ENCODE measurements around the gene UBE4B. TPM values are rescaled to one million over a fixed set of nuclear protein-coding genes. Genes with fewer than 3 reads are reported as not detected.

UBE4B gene
- polyA plus RNA-seq, result 10 to 100 TPM in 3 of 4 donors, 1 to 10 TPM in 1; 8.6 to 47.3 (median 19.8) TPM
- long read RNA-seq, donor 1, result 0 reads
- long read RNA-seq, donor 2, result 0 reads
- long read RNA-seq, donor 3, partial matches to known transcripts, result 12 of 12 reads
- long read RNA-seq, donor 3, other reads (novel, unspliced or antisense), result 0 of 12 reads
- long read RNA-seq, donor 4, result 0 reads
- long read RNA-seq, donor 5, result 0 reads
- long read RNA-seq, donor 6, partial matches to known transcripts, result 11 of 12 reads
- long read RNA-seq, donor 6, other reads (novel, unspliced or antisense), result 0 of 12 reads
- long read RNA-seq, donor 7, result 0 reads
- long read RNA-seq, donor 8, result 0 reads
- long read RNA-seq, donor 9, result 0 reads
- long read RNA-seq, donor 10, full-length matches to known transcripts, result 2 of 12 reads
- long read RNA-seq, donor 10, partial matches to known transcripts, result 10 of 12 reads
- long read RNA-seq, donor 10, other reads (novel, unspliced or antisense), result 0 of 12 reads

DNA sequence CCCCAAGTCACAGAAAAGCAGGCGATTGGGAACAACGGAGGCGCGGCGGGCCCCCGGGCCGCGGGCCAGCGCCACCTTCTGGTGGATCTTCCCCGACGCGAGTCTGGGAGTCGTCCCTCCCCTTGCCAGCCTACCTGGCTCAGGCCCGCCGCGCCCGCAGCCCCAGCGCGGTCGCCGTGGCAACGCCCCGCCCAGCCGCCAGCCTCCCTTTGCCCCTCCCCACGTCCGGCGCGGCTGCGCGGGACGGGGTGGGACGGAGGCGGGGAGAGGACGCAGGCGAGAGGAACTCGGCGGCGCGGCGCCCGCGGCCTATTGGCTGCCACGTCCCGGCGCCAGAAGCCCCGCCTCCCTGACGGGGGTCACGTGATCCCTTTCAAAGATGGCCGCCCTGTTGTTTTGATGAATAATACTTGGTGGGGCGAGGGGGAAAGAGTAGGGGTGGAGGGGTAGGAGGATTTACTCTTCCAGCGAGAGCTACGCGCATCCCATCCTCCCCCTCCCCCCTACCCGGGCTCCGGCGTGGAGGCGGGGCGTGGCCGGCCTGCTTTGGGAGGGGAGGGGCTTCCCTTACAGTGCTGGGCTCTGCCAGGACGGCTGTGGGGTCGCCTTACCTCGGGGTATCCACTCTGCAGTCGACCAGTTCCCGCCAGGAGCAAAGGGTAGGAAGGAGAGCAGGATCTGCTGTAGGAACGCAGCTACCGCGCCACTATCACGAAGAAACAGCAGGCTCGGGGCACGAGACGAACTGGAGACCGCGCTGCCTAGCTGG lies at the start of gene UBE4B:
UBE4B (plus strand) TSS at position 369 of the 769 bp plus-strand sequence. CDS start 713 bp downstream, outside the sequence.
- Histone ChIP-seq H3K4me3 (ENCODE audit: low read depth in 1 of 3, low read length in 3 of 3) (peak within 1 kb of the TSS; percentile 74 to 96 (median 78)), H3K27me3 (ENCODE audit: control insufficient read depth in 3 of 3, insufficient read depth in 3 of 3, low read length in 3 of 3) (no peaks in the 10 kb centered on the region), H3K36me3 (ENCODE audit: control insufficient read depth in 3 of 3, insufficient read depth in 2 of 3, low read depth in 1 of 3, low read length in 3 of 3) (peaks cover 0 to 9% (median 0%) of the 10 kb centered on the region in 3 donors), H3K4me1 (ENCODE audit: control insufficient read depth in 3 of 3, insufficient read depth in 2 of 3, low read depth in 1 of 3, low read length in 2 of 3) (peaks cover 0 to 8% (median 0%) of the 10 kb centered on the region in 3 donors), H3K9me3 (ENCODE audit: control insufficient read depth in 2 of 2, insufficient read depth in 1 of 2, low read depth in 1 of 2, low read length in 1 of 2) (no peaks in the 10 kb centered on the region), H3K27ac (ENCODE audit: low read depth in 1 of 3, low read length in 2 of 3) (peak within 1 kb of the TSS; percentile 68 to 95 (median 91))
- DNase-seq (peak; percentile 98 to 99), FAIRE-seq (no peak)
- 0 to 1% (median 0%) methylated on average over 49 to 73 of the region's 73 CpGs for WGBS, 3 donors

DNA sequence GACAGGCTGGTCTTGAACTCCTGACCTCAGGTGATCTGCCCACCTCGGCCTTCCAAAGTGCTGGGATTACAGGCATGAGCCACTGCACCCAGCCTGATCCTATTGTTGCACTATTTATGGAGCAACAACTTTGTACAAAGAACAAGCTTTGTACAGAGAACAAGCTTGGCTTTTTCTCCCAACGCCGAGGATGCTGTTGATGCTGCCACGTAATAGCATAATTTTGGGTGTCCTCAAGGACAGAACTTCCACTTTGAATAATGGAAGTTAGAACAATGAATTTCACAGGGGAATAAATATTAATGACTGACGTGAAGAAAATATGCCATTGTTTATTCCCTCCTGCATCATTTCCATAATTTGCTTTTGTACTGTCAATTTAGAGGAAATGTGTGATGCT lies 48.5 kb upstream of the UBE4B start:
- no peak for DNase-seq
- Histone ChIP-seq H3K36me3 (ENCODE audit: control insufficient read depth in 3 of 3, insufficient read depth in 2 of 3, low read depth in 1 of 3, low read length in 3 of 3) (peaks cover 9 to 37% (median 12%) of the 10 kb centered on the region in 3 donors), H3K27me3 (ENCODE audit: control insufficient read depth in 3 of 3, insufficient read depth in 3 of 3, low read length in 3 of 3) (no peaks in the 10 kb centered on the region), H3K4me1 (ENCODE audit: control insufficient read depth in 3 of 3, insufficient read depth in 2 of 3, low read depth in 1 of 3, low read length in 2 of 3) (no peaks in the 10 kb centered on the region), H3K9me3 (ENCODE audit: control insufficient read depth in 2 of 2, insufficient read depth in 1 of 2, low read depth in 1 of 2, low read length in 1 of 2) (no peaks in the 10 kb centered on the region), H3K4me3 (ENCODE audit: low read depth in 1 of 3, low read length in 3 of 3) (no peak overlapping the region), H3K27ac (ENCODE audit: low read depth in 1 of 3, low read length in 2 of 3) (no peak overlapping the region)
- no peak for FAIRE-seq
- 85 to 90% (median 89%) methylated on average over 5 of the region's 5 CpGs for WGBS, 3 donors

DNA sequence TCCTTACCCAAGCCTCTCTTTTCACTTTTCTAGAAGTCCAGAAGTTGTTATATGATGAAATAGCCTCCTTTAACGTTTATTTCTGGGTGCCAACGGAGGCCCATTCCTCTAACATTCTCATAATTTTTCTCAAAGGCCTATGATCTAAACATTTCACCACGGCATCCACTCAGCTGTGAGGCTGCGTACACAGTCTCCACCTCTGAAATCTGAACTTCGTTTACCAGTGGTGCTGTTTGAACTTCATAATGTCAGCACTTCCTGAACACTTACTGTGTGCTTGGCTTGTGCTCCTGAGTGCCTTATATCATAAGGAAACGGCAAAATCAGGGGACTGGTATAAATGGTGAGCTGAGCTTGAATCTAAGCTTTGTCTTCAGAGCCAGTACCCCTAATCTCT lies 47.8 kb upstream of the UBE4B start:
- Histone ChIP-seq H3K27ac (ENCODE audit: low read depth in 1 of 3, low read length in 2 of 3) (no peak overlapping the region), H3K4me3 (ENCODE audit: low read depth in 1 of 3, low read length in 3 of 3) (no peak overlapping the region), H3K4me1 (ENCODE audit: control insufficient read depth in 3 of 3, insufficient read depth in 2 of 3, low read depth in 1 of 3, low read length in 2 of 3) (no peaks in the 10 kb centered on the region), H3K9me3 (ENCODE audit: control insufficient read depth in 2 of 2, insufficient read depth in 1 of 2, low read depth in 1 of 2, low read length in 1 of 2) (no peaks in the 10 kb centered on the region), H3K27me3 (ENCODE audit: control insufficient read depth in 3 of 3, insufficient read depth in 3 of 3, low read length in 3 of 3) (no peaks in the 10 kb centered on the region), H3K36me3 (ENCODE audit: control insufficient read depth in 3 of 3, insufficient read depth in 2 of 3, low read depth in 1 of 3, low read length in 3 of 3) (peaks cover 9 to 30% (median 12%) of the 10 kb centered on the region in 3 donors)
- DNase-seq (no peak), FAIRE-seq (no peak)
- WGBS, 3 donors, result 48 to 60% (median 49%) methylated on average over 6 of the region's 6 CpGs

DNA sequence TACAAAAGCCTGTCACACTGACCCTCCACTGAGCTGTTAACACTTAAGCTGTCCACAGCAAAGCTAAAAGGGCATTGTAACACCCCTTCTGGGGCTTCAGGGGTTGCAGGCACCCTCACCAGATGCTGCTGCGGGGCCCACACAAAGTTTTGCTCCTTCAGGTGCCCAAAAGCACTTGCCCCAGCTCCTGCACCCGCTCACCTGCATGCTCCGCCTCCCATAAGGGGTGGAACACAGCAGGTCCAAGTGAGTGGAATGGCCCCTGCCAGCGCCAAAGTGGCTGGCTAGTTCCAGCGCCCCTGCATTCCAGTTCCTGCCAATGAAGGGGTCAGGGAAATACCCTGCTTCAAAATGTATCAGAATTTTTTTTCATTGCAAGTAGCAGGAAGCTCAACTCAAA lies 43.0 kb upstream of the UBE4B start:
- WGBS, 3 donors, result 80 to 87% (median 83%) methylated on average over 5 of the region's 5 CpGs
- H3K27ac ChIP-seq (ENCODE audit: low read depth in 1 of 3, low read length in 2 of 3), result no peak overlapping the region
- DNase-seq (no peak), FAIRE-seq (no peak)
- no peaks in the 10 kb centered on the region for H3K9me3 ChIP-seq (ENCODE audit: control insufficient read depth in 2 of 2, insufficient read depth in 1 of 2, low read depth in 1 of 2, low read length in 1 of 2)
- peaks cover 0 to 2% (median 0%) of the 10 kb centered on the region in 3 donors for H3K36me3 ChIP-seq (ENCODE audit: control insufficient read depth in 3 of 3, insufficient read depth in 2 of 3, low read depth in 1 of 3, low read length in 3 of 3)
- no peak overlapping the region for H3K4me3 ChIP-seq (ENCODE audit: low read depth in 1 of 3, low read length in 3 of 3)
- no peaks in the 10 kb centered on the region for H3K27me3 ChIP-seq (ENCODE audit: control insufficient read depth in 3 of 3, insufficient read depth in 3 of 3, low read length in 3 of 3)
- no peaks in the 10 kb centered on the region for H3K4me1 ChIP-seq (ENCODE audit: control insufficient read depth in 3 of 3, insufficient read depth in 2 of 3, low read depth in 1 of 3, low read length in 2 of 3)

DNA sequence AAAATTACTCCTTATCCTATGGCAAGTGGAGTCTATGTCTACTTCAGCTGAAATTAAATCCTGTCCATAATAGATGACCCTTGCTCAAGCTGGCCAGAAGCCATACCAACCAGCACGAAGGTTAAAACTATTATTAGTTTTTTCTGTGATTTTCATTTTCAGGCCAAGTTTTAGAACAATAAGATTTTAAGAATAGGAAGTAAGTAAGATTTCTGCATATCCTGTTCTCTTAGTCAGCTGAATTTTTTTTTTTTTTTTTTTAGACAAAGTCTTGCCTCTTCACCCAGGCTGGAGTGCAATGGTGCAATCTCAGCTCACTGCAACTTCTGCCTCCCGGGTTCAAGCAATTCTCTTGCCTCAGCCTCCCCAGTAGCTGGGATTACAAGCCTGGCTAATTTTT lies 41.8 kb upstream of the UBE4B start:
- 34 to 49% (median 44%) methylated on average over 2 of the region's 2 CpGs for WGBS, 3 donors
- H3K4me1 ChIP-seq (ENCODE audit: control insufficient read depth in 3 of 3, insufficient read depth in 2 of 3, low read depth in 1 of 3, low read length in 2 of 3), result no peaks in the 10 kb centered on the region
- peaks cover 0 to 4% (median 0%) of the 10 kb centered on the region in 3 donors for H3K27me3 ChIP-seq (ENCODE audit: control insufficient read depth in 3 of 3, insufficient read depth in 3 of 3, low read length in 3 of 3)
- DNase-seq (no peak), FAIRE-seq (no peak)
- H3K4me3 ChIP-seq (ENCODE audit: low read depth in 1 of 3, low read length in 3 of 3), result no peak overlapping the region
- H3K9me3 ChIP-seq (ENCODE audit: control insufficient read depth in 2 of 2, insufficient read depth in 1 of 2, low read depth in 1 of 2, low read length in 1 of 2), result no peaks in the 10 kb centered on the region
- H3K36me3 ChIP-seq (ENCODE audit: control insufficient read depth in 3 of 3, insufficient read depth in 2 of 3, low read depth in 1 of 3, low read length in 3 of 3), result peaks cover 0 to 2% (median 0%) of the 10 kb centered on the region in 3 donors
- no peak overlapping the region for H3K27ac ChIP-seq (ENCODE audit: low read depth in 1 of 3, low read length in 2 of 3)

DNA sequence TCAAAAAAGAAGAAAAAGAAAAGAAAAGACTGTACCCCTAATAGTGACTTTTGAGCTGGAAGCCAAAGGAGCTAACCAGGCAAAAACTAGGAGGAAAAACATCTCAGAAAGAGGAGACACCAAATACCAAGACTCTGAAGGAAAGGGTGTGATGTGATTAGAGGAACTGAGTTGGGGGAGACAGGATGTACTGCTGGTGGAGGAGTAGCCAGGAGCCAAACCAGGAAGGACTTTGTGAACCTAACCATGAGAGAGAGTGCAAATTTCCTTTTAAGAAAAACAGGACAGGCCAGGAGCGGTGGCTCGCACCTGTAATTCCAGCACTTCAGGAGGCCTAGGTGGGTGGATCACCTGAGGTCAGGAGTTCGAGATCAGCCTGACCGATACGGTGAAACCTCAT lies 39.8 kb upstream of the UBE4B start:
- 86 to 93% (median 88%) methylated on average over 5 of the region's 5 CpGs for WGBS, 3 donors
- no peak for DNase-seq
- Histone ChIP-seq H3K27ac (ENCODE audit: low read depth in 1 of 3, low read length in 2 of 3) (no peak overlapping the region), H3K36me3 (ENCODE audit: control insufficient read depth in 3 of 3, insufficient read depth in 2 of 3, low read depth in 1 of 3, low read length in 3 of 3) (no peaks in the 10 kb centered on the region), H3K27me3 (ENCODE audit: control insufficient read depth in 3 of 3, insufficient read depth in 3 of 3, low read length in 3 of 3) (peaks cover 0 to 15% (median 2%) of the 10 kb centered on the region in 3 donors), H3K4me3 (ENCODE audit: low read depth in 1 of 3, low read length in 3 of 3) (no peak overlapping the region), H3K4me1 (ENCODE audit: control insufficient read depth in 3 of 3, insufficient read depth in 2 of 3, low read depth in 1 of 3, low read length in 2 of 3) (no peaks in the 10 kb centered on the region), H3K9me3 (ENCODE audit: control insufficient read depth in 2 of 2, insufficient read depth in 1 of 2, low read depth in 1 of 2, low read length in 1 of 2) (no peaks in the 10 kb centered on the region)
- FAIRE-seq, result no peak

DNA sequence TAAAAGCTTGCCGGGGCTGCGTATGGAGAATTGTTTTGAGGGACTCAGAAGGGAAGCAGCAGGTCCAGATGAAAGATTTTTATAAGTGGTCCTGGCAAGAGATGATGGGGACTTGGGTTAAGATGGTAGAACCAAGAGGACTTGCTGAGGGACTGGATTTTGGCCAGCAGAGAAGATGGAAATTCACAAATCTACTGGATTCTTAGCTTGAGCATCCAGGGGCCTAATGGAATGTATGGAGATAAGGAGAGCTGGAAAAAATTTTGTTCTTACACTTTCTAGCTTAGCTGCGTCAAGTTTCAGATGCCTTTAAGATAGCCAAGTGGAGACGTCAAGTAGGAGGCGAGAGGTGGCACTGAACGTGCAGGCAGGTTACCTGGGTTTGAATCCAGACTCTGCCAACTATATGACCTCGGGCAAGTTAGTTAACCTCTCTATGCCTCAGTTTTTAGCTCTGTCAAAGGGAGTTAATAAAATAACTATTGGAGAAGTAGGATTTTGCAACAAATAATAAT lies 39.1 kb upstream of the UBE4B start:
- Histone ChIP-seq H3K4me1 (ENCODE audit: control insufficient read depth in 3 of 3, insufficient read depth in 2 of 3, low read depth in 1 of 3, low read length in 2 of 3) (no peaks in the 10 kb centered on the region), H3K27ac (ENCODE audit: low read depth in 1 of 3, low read length in 2 of 3) (no peak overlapping the region), H3K9me3 (ENCODE audit: control insufficient read depth in 2 of 2, insufficient read depth in 1 of 2, low read depth in 1 of 2, low read length in 1 of 2) (no peaks in the 10 kb centered on the region), H3K36me3 (ENCODE audit: control insufficient read depth in 3 of 3, insufficient read depth in 2 of 3, low read depth in 1 of 3, low read length in 3 of 3) (no peaks in the 10 kb centered on the region), H3K27me3 (ENCODE audit: control insufficient read depth in 3 of 3, insufficient read depth in 3 of 3, low read length in 3 of 3) (peaks cover 0 to 22% (median 2%) of the 10 kb centered on the region in 3 donors), H3K4me3 (ENCODE audit: low read depth in 1 of 3, low read length in 3 of 3) (no peak overlapping the region)
- WGBS, 3 donors, result 81 to 88% (median 87%) methylated on average over 7 of the region's 7 CpGs
- FAIRE-seq, result no peak
- no peak for DNase-seq

All from small intestine (tissue), 16 donors.